GM23338 (cell line): ENCODE results near the gene CIT. TPM values are rescaled to one million over a fixed set of nuclear protein-coding genes. Genes with fewer than 3 reads are reported as not detected.

Experiments
- ATAC-seq: fragments of 200-7000 bp; cut with Tn5 transposase; 3 replicates; pipeline ENCODE4 v1.9.1; 2020
- DNase-seq: peaks from one replicate; pipeline ENCODE4 v3.0.0-alpha.2; 2015; ENCODE audit warnings: low spot score
- H2AFZ ChIP-seq: fragments of 200-600 bp; sonication (generic); 2 replicates; pipeline ENCODE4 v1.8.0; 2016; ENCODE audit warnings: antibody characterized with exemption, mild to moderate bottlenecking, moderate library complexity
- H3F3A ChIP-seq: fragments of 200-600 bp; sonication (generic); replicated peaks from 2 replicates; pipeline ENCODE4 v1.8.0; 2017; ENCODE audit warnings: antibody characterized with exemption, mixed run types, low read depth
- H3K27ac ChIP-seq: fragments of 200-600 bp; sonication (generic); 2 replicates; pipeline ENCODE4 v1.6.1; 2016; ENCODE audit warnings: low read depth
- H3K27me3 ChIP-seq: fragments of 200-600 bp; sonication (generic); 2 replicates; pipeline ENCODE4 v1.8.0; 2016; ENCODE audit warnings: mild to moderate bottlenecking, mixed run types, moderate library complexity; ENCODE audit not compliant: insufficient read depth
- H3K36me3 ChIP-seq: fragments of 200-600 bp; sonication (generic); 2 replicates; pipeline ENCODE4 v1.8.0; 2016; ENCODE audit warnings: mild to moderate bottlenecking; ENCODE audit not compliant: insufficient read depth
- H3K4me1 ChIP-seq: fragments of 200-600 bp; sonication (generic); 2 replicates; pipeline ENCODE4 v1.8.0; 2016; ENCODE audit warnings: mild to moderate bottlenecking, moderate library complexity; ENCODE audit not compliant: insufficient read depth
- H3K4me2 ChIP-seq: fragments of 200-600 bp; sonication (generic); 2 replicates; pipeline ENCODE4 v1.7.1; 2017; ENCODE audit warnings: mixed run types
- H3K4me3 ChIP-seq: fragments of 200-600 bp; sonication (generic); 2 replicates; pipeline ENCODE4 v1.6.1; 2016; ENCODE audit warnings: mixed run types
- H3K79me2 ChIP-seq: fragments of 200-600 bp; sonication (generic); replicated peaks from 2 replicates; pipeline ENCODE4 v1.8.0; 2017; ENCODE audit warnings: mild to moderate bottlenecking; ENCODE audit not compliant: insufficient read depth
- H3K9me2 ChIP-seq: fragments of 200-600 bp; sonication (generic); 2 replicates; pipeline ENCODE4 v1.8.0; 2017; ENCODE audit not compliant: insufficient read depth
- H4K20me1 ChIP-seq: fragments of 200-600 bp; sonication (generic); replicated peaks from 2 replicates; pipeline ENCODE4 v1.8.0; 2017; ENCODE audit warnings: mild to moderate bottlenecking; ENCODE audit not compliant: insufficient read depth
- H3K27ac Mint-ChIP-seq: 2 replicates; pipeline ENCODE4 v1.8.0; 2020; ENCODE audit warnings: inconsistent platforms, mild to moderate bottlenecking, moderate library complexity, mixed read lengths
- H3K27me3 Mint-ChIP-seq: 3 replicates; pipeline ENCODE4 v1.8.0; 2022; ENCODE audit warnings: low read depth, mild to moderate bottlenecking, moderate library complexity, mixed read lengths, inconsistent platforms; ENCODE audit not compliant: insufficient read depth, poor library complexity
- H3K36me3 Mint-ChIP-seq: 3 replicates; pipeline ENCODE4 v1.8.0; 2021; ENCODE audit warnings: low read depth, mild to moderate bottlenecking, inconsistent platforms, moderate library complexity, mixed read lengths
- H3K4me1 Mint-ChIP-seq: 3 replicates; pipeline ENCODE4 v1.8.0; 2020; ENCODE audit warnings: mild to moderate bottlenecking, inconsistent platforms, mixed read lengths
- H3K4me3 Mint-ChIP-seq: 3 replicates; pipeline ENCODE4 v1.8.0; 2021; ENCODE audit warnings: moderate library complexity, mild to moderate bottlenecking, inconsistent platforms, mixed read lengths
- H3K9me3 Mint-ChIP-seq: 3 replicates; pipeline ENCODE4 v1.8.0; 2020; ENCODE audit warnings: moderate library complexity, mild to moderate bottlenecking, inconsistent platforms, mixed read lengths
- CREB1 ChIP-seq: fragments of 250-450 bp; sonication (Bioruptor Pico); IDR thresholded peaks from 2 replicates; pipeline ENCODE4 v1.5.0; 2020; ENCODE audit warnings: low read depth, mild to moderate bottlenecking, moderate library complexity
- ETS1 ChIP-seq: IDR thresholded peaks from 2 replicates; pipeline ENCODE4 v1.6.1; 2016; ENCODE audit warnings: antibody characterized with exemption
- EZH2 ChIP-seq: fragments of 200-600 bp; sonication (generic); IDR thresholded peaks from one replicate; pipeline ENCODE4 v1.8.0; 2017; ENCODE audit warnings: antibody characterized with exemption, mild to moderate bottlenecking, low read depth; ENCODE audit not compliant: unreplicated experiment
- EZH2phosphoT487 ChIP-seq: fragments of 200-600 bp; sonication (generic); IDR thresholded peaks from one replicate; pipeline ENCODE4 v1.8.1; 2018; ENCODE audit warnings: antibody characterized with exemption; ENCODE audit not compliant: unreplicated experiment
- JUNB ChIP-seq: IDR thresholded peaks from one replicate; pipeline ENCODE4 v1.6.1; 2016; ENCODE audit warnings: antibody characterized with exemption; ENCODE audit not compliant: unreplicated experiment
- NANOG ChIP-seq: IDR thresholded peaks from 2 replicates; pipeline ENCODE4 v1.6.1; 2016; ENCODE audit warnings: antibody characterized with exemption, borderline replicate concordance
- POLR2AphosphoS5 ChIP-seq: IDR thresholded peaks from 2 replicates; pipeline ENCODE4 v1.6.1; 2016; ENCODE audit warnings: antibody characterized with exemption, low read depth
- REST ChIP-seq: IDR thresholded peaks from one replicate; pipeline ENCODE4 v1.6.1; 2018; ENCODE audit warnings: antibody characterized with exemption; ENCODE audit not compliant: unreplicated experiment
- STAT1 ChIP-seq: IDR thresholded peaks from one replicate; pipeline ENCODE4 v1.6.1; 2016; ENCODE audit warnings: antibody characterized with exemption; ENCODE audit not compliant: unreplicated experiment
- ZNF114 ChIP-seq: fragments of 250-450 bp; sonication (Bioruptor Pico); IDR thresholded peaks from 2 replicates; pipeline ENCODE4 v1.5.0; 2020; ENCODE audit warnings: mild to moderate bottlenecking, moderate library complexity
- ZNF331 ChIP-seq: fragments of 250-450 bp; sonication (Bioruptor Pico); IDR thresholded peaks from 2 replicates; pipeline ENCODE4 v1.5.0; 2020; ENCODE audit warnings: low read depth, mild to moderate bottlenecking, moderate library complexity
- ZNF462 ChIP-seq: fragments of 250-450 bp; sonication (Bioruptor Pico); IDR thresholded peaks from 2 replicates; pipeline ENCODE4 v1.5.0; 2020; ENCODE audit warnings: mild to moderate bottlenecking, moderate library complexity
- polyA plus RNA-seq: library from polyadenylated mRNA; unstranded; fragments of >200 nt; fragmentation: Nextera tagmentation; extraction: Ambion mirVana; gene quantifications from 2 replicates; pipeline ENCODE4 v1.2.1, GENCODE V29; 2016
- total RNA-seq: library from RNA; depleted of rRNA; stranded (reverse); fragments of >200 nt; shearing (Covaris generic); gene quantifications from 2 replicates; pipeline ENCODE4 v1.2.3, GENCODE V29; 2014

The CIT gene
- total and polyA plus RNA-seq, 2 experiments from 2014 or later = 9.7 to 47.8 TPM

- no peak for TF ChIP-seq ZNF331 (CRISPR knock-in tag)
- no peak for TF ChIP-seq POLR2AphosphoS5
- no peak for TF ChIP-seq NANOG
- TF ChIP-seq CREB1 (CRISPR knock-in tag) = no peak
- TF ChIP-seq EZH2phosphoT487 = no peak
- TF ChIP-seq REST = no peak
- TF ChIP-seq STAT1 = no peak
- TF ChIP-seq ETS1 = no peak
- TF ChIP-seq ZNF114 (CRISPR knock-in tag) = no peak
- TF ChIP-seq EZH2 = no peak
Measured at GRCh38 chr12:119748497-119748896, 128.6 kb downstream of the CIT start (continued).

- no peak overlapping the region for H3K4me2 ChIP-seq
- Mint-ChIP-seq H3K36me3 (peaks cover 82% of the 10 kb centered on the region), H3K4me1 (no peaks in the 10 kb centered on the region), H3K27me3 (no peaks in the 10 kb centered on the region), H3K27ac (no peak overlapping the region), H3K9me3 (peaks cover 19% of the 10 kb centered on the region), H3K4me3 (no peak overlapping the region)
- H4K20me1 ChIP-seq = no peaks in the 10 kb centered on the region
- no peaks in the 10 kb centered on the region for H3K79me2 ChIP-seq
- no peaks in the 10 kb centered on the region for H3K4me1 ChIP-seq
- no peaks in the 10 kb centered on the region for H3K27me3 ChIP-seq
- H3K9me2 ChIP-seq = no peaks in the 10 kb centered on the region
- no peak for DNase-seq
- H3K36me3 ChIP-seq = peaks cover 28% of the 10 kb centered on the region; the same call in 1 of the 2 replicates
- no peak for ATAC-seq
- no peak overlapping the region for H3K4me3 ChIP-seq
- no peaks in the 10 kb centered on the region for H3F3A ChIP-seq
- no peak overlapping the region for H2AFZ ChIP-seq
- no peak overlapping the region for H3K27ac ChIP-seq
- TF ChIP-seq POLR2AphosphoS5 (no peak), NANOG (no peak), ZNF331 (CRISPR knock-in tag) (no peak), ETS1 (no peak), EZH2 (no peak), ZNF462 (CRISPR knock-in tag) (no peak), CREB1 (CRISPR knock-in tag) (no peak), JUNB (no peak)
Measured at GRCh38 chr12:119746169-119746568, 131.0 kb downstream of the CIT start.
